Gastroesophageal sphincter (tissue), 3 donors: ENCODE measurements around the gene NSD2.

Experiments used
- CTCF ChIP-seq, 4 experiments: fragments of 200-600 bp in 2 of 4; fragments of 450-650 bp in 2 of 4; sonication (generic) in 1 of 4; IDR thresholded peaks; one replicate each; pipeline ENCODE4 v1.5.1; 2017 to 2019; ENCODE audit warnings: antibody characterized with exemption in 4 of 4, mild to moderate bottlenecking in 2 of 4, moderate library complexity in 2 of 4
- EP300 ChIP-seq: sonication (generic); formaldehyde crosslinking; IDR thresholded peaks from one replicate; pipeline ENCODE4 v1.6.1; 2017; ENCODE audit warnings: antibody characterized with exemption, mild to moderate bottlenecking
- POLR2A ChIP-seq, 2 donors: fragments of 450-650 bp; IDR thresholded peaks; one replicate each; pipeline ENCODE4 v1.6.1; 2017; ENCODE audit warnings: antibody characterized with exemption in 2 of 2, mild to moderate bottlenecking in 2 of 2, moderate library complexity in 1 of 2
- POLR2AphosphoS5 ChIP-seq: sonication (generic); formaldehyde crosslinking; IDR thresholded peaks from one replicate; pipeline ENCODE4 v1.6.1; 2017; ENCODE audit warnings: antibody characterized with exemption

- TF ChIP-seq POLR2A (IDR thresholded peaks at IDR 0.05) = no peak
- no peak for TF ChIP-seq CTCF (IDR thresholded peaks at IDR 0.05)
- no peak for TF ChIP-seq POLR2AphosphoS5
- TF ChIP-seq EP300 = no peak
These were observed 31.1 kb downstream of the NSD2 start for GRCh38 chr4:1902243-1902642.
